Body of pancreas (tissue), 4 donors: ENCODE measurements around the gene L3MBTL3.

Source experiments
- CTCF ChIP-seq, 7 experiments: fragments of 450-650 bp in 4 of 7; fragments of 200-600 bp in 3 of 7; sonication (generic) in 3 of 7; IDR thresholded peaks; one replicate each; pipeline ENCODE4 v1.5.1; 2016 to 2019; ENCODE audit warnings: antibody characterized with exemption in 7 of 7
- POLR2A ChIP-seq, 3 donors: fragments of 450-650 bp; IDR thresholded peaks; one replicate each; pipeline ENCODE4 v1.6.1; 2016; ENCODE audit warnings: antibody characterized with exemption in 3 of 3, mild to moderate bottlenecking in 2 of 3

GRCh38 chr6:130150906-130151305 is 132.5 kb downstream of the L3MBTL3 start:
- TF ChIP-seq CTCF (IDR thresholded peaks at IDR 0.05) (no peak), POLR2A (IDR thresholded peaks at IDR 0.05) (no peak)
